Loucy (cell line): ENCODE results near the gene IGLL1.

Experiments used
- EZH2phosphoT487 ChIP-seq: fragments of 200-600 bp; IDR thresholded peaks from 2 replicates; pipeline ENCODE4 v1.6.1; 2018; ENCODE audit warnings: antibody characterized with exemption, mild to moderate bottlenecking, moderate library complexity, borderline replicate concordance
- TF ChIP-seq, protein P1 (sequence below): fragments of 200-600 bp; sonication (generic); conservative IDR thresholded peaks from 2 replicates; pipeline ENCODE4 v1.5.1; 2014; ENCODE audit warnings: mild to moderate bottlenecking, antibody characterized with exemption, low read length

DNA sequence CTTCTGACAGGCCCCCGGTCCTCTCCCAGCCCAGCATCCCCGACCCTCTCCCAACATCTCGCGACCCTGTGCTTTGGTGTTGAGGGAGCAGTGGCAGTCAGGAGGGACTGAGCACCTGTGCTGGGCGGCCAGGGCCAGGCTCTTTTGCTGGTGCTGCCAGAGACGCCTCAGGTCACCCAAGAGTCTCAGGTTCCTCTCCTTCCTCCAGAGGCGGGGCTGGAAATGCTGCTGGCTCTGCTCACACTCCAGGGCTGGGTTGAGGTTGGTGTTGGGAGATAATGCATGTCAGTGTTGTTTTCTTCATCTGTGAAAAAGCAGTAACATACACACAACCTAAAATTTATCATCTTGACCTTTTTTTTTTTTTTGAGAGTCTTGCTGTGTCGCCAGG is 1.2 kb upstream of the IGLL1 start:
- TF ChIP-seq, protein P1, sequence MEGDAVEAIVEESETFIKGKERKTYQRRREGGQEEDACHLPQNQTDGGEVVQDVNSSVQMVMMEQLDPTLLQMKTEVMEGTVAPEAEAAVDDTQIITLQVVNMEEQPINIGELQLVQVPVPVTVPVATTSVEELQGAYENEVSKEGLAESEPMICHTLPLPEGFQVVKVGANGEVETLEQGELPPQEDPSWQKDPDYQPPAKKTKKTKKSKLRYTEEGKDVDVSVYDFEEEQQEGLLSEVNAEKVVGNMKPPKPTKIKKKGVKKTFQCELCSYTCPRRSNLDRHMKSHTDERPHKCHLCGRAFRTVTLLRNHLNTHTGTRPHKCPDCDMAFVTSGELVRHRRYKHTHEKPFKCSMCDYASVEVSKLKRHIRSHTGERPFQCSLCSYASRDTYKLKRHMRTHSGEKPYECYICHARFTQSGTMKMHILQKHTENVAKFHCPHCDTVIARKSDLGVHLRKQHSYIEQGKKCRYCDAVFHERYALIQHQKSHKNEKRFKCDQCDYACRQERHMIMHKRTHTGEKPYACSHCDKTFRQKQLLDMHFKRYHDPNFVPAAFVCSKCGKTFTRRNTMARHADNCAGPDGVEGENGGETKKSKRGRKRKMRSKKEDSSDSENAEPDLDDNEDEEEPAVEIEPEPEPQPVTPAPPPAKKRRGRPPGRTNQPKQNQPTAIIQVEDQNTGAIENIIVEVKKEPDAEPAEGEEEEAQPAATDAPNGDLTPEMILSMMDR = no peak
- TF ChIP-seq EZH2phosphoT487 = no peak
